Erythroblast (primary cell): ENCODE data around the gene LTF.

ENCODE experiments used
- GATA1 ChIP-seq: IDR thresholded peaks from 2 replicates; pipeline ENCODE4 v1.6.1; 2011; ENCODE audit warnings: low read depth, mild to moderate bottlenecking, control low read depth, low read length, moderate library complexity
- POLR2A ChIP-seq: IDR thresholded peaks from 2 replicates; pipeline ENCODE4 v1.6.1; 2011; ENCODE audit warnings: mild to moderate bottlenecking, low read length

- no peak for TF ChIP-seq POLR2A
- TF ChIP-seq GATA1 = no peak
Measured at GRCh38 chr3:46512191-46512749, 47.6 kb upstream of the LTF start.
